Transverse colon (tissue), 4 donors: ENCODE data around the gene SPDYE16.
A peak's percentile ranks its signal among the peaks of the same experiment; 100 is the strongest.

Experiments used
- POLR2AphosphoS5 ChIP-seq, 3 donors: sonication (generic); formaldehyde crosslinking; IDR thresholded peaks; one replicate each; pipeline ENCODE4 v1.6.1; 2016; ENCODE audit warnings: antibody characterized with exemption in 3 of 3
- TF ChIP-seq, protein P1 (sequence below), 5 experiments: fragments of 200-600 bp in 3 of 5; fragments of 450-650 bp in 2 of 5; sonication (generic) in 3 of 5; IDR thresholded peaks; 1 replicate in 2 of 5; 2 replicates in 3 of 5; pipeline ENCODE4 v1.5.1; 2016 to 2017; ENCODE audit warnings: antibody characterized with exemption in 5 of 5, inconsistent platforms in 3 of 5, mild to moderate bottlenecking in 2 of 5, moderate library complexity in 1 of 5

DNA sequence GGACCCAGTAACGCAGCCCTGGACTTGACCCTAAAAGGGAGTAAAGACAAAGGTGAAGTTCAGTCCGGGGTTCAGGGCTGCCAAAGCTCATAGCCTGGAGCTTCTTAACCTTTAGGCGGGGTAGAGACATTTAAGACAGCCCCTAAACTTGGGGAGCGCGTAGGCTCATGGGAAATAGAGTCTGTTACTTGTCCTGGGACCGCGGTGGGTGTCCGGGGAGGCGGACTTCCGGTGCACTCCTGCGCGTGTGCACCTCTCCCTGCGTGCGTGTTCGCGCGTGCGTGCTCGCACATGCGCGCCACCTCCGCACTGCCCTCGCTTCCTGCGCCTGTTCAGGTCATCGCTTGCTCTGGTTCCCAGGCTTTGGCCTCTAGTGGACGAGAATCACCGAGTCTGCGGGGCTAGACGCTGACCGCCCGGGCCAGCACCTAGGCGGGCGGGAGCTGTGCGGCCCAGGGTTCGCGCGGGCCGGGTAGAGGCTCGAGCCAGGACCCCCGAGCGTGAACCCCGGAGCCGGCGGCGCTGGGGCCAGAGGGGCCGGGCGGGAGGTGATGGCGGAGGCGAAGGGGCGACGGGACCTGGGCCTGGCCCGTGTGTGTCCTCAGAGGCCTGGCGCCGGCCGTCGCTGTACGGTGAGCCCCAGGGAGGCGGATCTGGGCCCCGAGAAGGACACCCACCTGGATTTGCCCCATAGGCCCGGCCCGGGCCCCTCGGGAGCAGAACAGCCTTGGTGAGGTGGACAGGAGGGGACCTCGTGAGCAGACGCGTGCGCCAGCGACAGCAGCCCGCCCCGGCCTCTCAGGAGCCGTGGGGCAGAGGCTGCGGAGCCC is 6.1 kb upstream of the SPDYE16 start:
- TF ChIP-seq POLR2AphosphoS5 (IDR thresholded peaks at IDR 0.05), result peak; percentile 72 to 94 (median 91)
- TF ChIP-seq, protein P1, sequence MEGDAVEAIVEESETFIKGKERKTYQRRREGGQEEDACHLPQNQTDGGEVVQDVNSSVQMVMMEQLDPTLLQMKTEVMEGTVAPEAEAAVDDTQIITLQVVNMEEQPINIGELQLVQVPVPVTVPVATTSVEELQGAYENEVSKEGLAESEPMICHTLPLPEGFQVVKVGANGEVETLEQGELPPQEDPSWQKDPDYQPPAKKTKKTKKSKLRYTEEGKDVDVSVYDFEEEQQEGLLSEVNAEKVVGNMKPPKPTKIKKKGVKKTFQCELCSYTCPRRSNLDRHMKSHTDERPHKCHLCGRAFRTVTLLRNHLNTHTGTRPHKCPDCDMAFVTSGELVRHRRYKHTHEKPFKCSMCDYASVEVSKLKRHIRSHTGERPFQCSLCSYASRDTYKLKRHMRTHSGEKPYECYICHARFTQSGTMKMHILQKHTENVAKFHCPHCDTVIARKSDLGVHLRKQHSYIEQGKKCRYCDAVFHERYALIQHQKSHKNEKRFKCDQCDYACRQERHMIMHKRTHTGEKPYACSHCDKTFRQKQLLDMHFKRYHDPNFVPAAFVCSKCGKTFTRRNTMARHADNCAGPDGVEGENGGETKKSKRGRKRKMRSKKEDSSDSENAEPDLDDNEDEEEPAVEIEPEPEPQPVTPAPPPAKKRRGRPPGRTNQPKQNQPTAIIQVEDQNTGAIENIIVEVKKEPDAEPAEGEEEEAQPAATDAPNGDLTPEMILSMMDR (IDR thresholded peaks at IDR 0.05), result peak in 1 of 5 experiments; percentile 14
